C4-2B (cell line): ENCODE measurements around the gene HIRA.

Experiments
- ZFX ChIP-seq: fragments of 450-650 bp; IDR thresholded peaks from 2 replicates; pipeline ENCODE4 v1.6.1; 2017
- TF ChIP-seq, protein P1 (sequence below): fragments of 450-650 bp; conservative IDR thresholded peaks from 2 replicates; pipeline ENCODE4 v1.5.1; 2017; ENCODE audit warnings: mild to moderate bottlenecking

DNA sequence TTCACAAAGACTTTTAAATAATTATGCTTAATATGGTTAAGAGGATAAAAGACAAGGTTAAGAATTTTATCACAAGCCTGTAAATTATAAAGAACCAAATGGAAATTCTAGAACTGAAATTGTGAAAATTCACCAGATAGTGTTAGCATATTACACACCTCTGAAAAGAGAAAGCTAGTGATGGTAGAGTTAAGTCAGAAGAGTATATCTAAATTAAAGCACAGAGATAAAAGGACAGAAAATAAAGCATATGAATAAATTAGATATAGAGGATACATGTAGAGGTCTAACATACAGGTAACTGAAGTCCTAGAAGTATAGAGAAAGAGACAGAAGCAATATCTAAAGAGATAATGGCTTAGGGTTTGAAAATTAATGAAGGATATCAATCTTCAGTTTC lies 135.8 kb downstream of the HIRA start:
- TF ChIP-seq, protein P1, sequence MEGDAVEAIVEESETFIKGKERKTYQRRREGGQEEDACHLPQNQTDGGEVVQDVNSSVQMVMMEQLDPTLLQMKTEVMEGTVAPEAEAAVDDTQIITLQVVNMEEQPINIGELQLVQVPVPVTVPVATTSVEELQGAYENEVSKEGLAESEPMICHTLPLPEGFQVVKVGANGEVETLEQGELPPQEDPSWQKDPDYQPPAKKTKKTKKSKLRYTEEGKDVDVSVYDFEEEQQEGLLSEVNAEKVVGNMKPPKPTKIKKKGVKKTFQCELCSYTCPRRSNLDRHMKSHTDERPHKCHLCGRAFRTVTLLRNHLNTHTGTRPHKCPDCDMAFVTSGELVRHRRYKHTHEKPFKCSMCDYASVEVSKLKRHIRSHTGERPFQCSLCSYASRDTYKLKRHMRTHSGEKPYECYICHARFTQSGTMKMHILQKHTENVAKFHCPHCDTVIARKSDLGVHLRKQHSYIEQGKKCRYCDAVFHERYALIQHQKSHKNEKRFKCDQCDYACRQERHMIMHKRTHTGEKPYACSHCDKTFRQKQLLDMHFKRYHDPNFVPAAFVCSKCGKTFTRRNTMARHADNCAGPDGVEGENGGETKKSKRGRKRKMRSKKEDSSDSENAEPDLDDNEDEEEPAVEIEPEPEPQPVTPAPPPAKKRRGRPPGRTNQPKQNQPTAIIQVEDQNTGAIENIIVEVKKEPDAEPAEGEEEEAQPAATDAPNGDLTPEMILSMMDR: no peak
- no peak for TF ChIP-seq ZFX
